ENCODE measurements around the gene SHKBP1.

Gene SHKBP1

GRCh38 chr19:40571005-40571318 lies 5.7 kb upstream of the SHKBP1 start (continued):
- TF ChIP-seq BCL11B (tag by site-specific recombination; IDR thresholded peaks at IDR 0.05; ENCODE audit: low read depth) (no peak), ZBTB44 (tag by site-specific recombination; IDR thresholded peaks at IDR 0.05) (no peak), ZNF23 (tag by site-specific recombination; IDR thresholded peaks at IDR 0.05; ENCODE audit: borderline replicate concordance) (no peak), ZSCAN16 (tag by site-specific recombination; IDR thresholded peaks at IDR 0.05) (no peak), ZNF433 (tag by site-specific recombination; IDR thresholded peaks at IDR 0.05; ENCODE audit: low read depth) (no peak), ZNF596 (tag by site-specific recombination; IDR thresholded peaks at IDR 0.05) (no peak), ZNF837 (tag by site-specific recombination; IDR thresholded peaks at IDR 0.05) (no peak), SP2 (tag by site-specific recombination; IDR thresholded peaks at IDR 0.05) (no peak; the same call in none of the 2 replicates), ZBTB1 (tag by site-specific recombination; IDR thresholded peaks at IDR 0.05) (no peak), ZNF248 (tag by site-specific recombination; IDR thresholded peaks at IDR 0.05) (no peak), ZNF366 (tag by site-specific recombination; conservative IDR thresholded peaks at IDR 0.05) (peak; percentile 72)

DNA sequence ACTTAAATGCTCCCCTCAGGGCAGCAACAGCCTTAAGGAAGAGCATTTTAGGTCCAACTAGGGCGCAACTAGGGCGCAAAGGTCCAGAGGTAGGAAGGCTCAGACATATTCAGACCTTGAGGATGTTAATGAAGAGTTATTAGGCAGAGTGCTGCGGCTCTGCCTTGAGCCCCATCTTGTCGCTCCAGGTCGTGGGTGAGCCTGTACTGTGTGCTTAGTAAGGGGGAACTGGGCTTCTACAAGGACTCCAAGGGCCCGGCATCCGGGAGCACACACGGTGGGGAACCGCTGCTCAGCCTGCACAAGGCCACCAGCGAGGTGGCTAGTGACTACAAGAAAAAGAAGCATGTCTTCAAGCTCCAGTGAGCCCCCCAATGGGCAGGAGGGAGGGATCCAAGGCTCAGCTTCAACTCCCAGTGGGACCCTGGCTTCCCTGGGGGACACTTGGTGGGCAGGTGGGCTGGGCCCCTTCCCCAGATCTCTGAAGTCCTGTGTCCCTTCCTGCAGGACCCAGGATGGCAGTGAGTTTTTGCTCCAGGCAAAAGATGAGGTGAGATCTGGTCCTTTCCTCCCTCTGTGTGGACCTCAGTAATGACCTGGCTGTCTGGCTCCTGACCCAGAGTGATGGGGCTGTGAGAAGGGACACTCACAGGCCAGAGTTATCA lies 4.7 kb upstream of the SHKBP1 start:
- no peaks in the 10 kb centered on the region for H3K36me3 ChIP-seq (ENCODE audit: control insufficient read depth in 2 of 2, insufficient read depth in 1 of 2, low read length in 2 of 2)
- peaks cover 16% of the 10 kb centered on the region for H3K4me1 ChIP-seq (ENCODE audit: control insufficient read depth, insufficient read depth, low read length)
- 0 out of 2 replicates have a peak overlapping the region, but pooled peaks have one; percentile 49 for H3K27ac ChIP-seq (ENCODE audit: extremely low read depth, low read depth, low read length)
- H3K4me3 ChIP-seq (ENCODE audit: low read depth, low read length) = no peak overlapping the region
- ChIA-PET CTCF (interaction anchor here (1.1 to 12.8 kb wide), 11 partner anchors 8 to 119 kb away, joined by 4 to 132 read pairs (median 18); partner anchors contain the start of genes BLVRB and LTBP4), POLR2A (no interaction called here)
- H3K9me3 ChIP-seq (ENCODE audit: control insufficient read depth, insufficient read depth, low read depth, low read length) = no peaks in the 10 kb centered on the region
- TF ChIP-seq ZNF624 (tag by site-specific recombination; IDR thresholded peaks at IDR 0.05) (no peak), INSM2 (tag by site-specific recombination; IDR thresholded peaks at IDR 0.05) (no peak), ZNF830 (tag by site-specific recombination; IDR thresholded peaks at IDR 0.05; ENCODE audit: low read depth) (no peak), ZNF600 (tag by site-specific recombination; IDR thresholded peaks at IDR 0.05) (no peak), ZNF530 (tag by site-specific recombination; IDR thresholded peaks at IDR 0.05; ENCODE audit: low read depth) (no peak), ZNF626 (tag by site-specific recombination; IDR thresholded peaks at IDR 0.05) (no peak), GFI1B (tag by site-specific recombination; IDR thresholded peaks at IDR 0.05) (no peak), ZNF433 (tag by site-specific recombination; IDR thresholded peaks at IDR 0.05; ENCODE audit: low read depth) (no peak), ZNF768 (tag by site-specific recombination; IDR thresholded peaks at IDR 0.05) (no peak), ZFP69B (tag by site-specific recombination; IDR thresholded peaks at IDR 0.05) (no peak), ZNF354C (tag by site-specific recombination; IDR thresholded peaks at IDR 0.05; ENCODE audit: borderline replicate concordance, low read depth) (no peak)
- TF ChIP-seq, protein P1, sequence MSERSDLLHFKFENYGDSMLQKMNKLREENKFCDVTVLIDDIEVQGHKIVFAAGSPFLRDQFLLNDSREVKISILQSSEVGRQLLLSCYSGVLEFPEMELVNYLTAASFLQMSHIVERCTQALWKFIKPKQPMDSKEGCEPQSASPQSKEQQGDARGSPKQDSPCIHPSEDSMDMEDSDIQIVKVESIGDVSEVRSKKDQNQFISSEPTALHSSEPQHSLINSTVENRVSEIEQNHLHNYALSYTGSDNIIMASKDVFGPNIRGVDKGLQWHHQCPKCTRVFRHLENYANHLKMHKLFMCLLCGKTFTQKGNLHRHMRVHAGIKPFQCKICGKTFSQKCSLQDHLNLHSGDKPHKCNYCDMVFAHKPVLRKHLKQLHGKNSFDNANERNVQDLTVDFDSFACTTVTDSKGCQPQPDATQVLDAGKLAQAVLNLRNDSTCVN (tag by site-specific recombination; optimal IDR thresholded peaks at IDR 0.05) = no peak
- TF ChIP-seq, protein P2, sequence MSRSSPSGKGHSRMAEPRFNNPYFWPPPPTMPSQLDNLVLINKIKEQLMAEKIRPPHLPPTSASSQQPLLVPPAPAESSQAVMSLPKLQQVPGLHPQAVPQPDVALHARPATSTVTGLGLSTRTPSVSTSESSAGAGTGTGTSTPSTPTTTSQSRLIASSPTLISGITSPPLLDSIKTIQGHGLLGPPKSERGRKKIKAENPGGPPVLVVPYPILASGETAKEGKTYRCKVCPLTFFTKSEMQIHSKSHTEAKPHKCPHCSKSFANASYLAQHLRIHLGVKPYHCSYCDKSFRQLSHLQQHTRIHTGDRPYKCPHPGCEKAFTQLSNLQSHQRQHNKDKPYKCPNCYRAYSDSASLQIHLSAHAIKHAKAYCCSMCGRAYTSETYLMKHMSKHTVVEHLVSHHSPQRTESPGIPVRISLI (tag by site-specific recombination; IDR thresholded peaks at IDR 0.05) = no peak
